HUES48 (cell line): ENCODE measurements around the gene AGR2.
"Not testable (repeated sequence)": the region's sequence is repeated elsewhere in the genome, so short reads cannot be mapped to it uniquely, and the experiment has no call there.

ENCODE experiments used
- H3K27ac ChIP-seq: one replicate; pipeline ENCODE4 v1.7.0; 2013; ENCODE audit warnings: low read depth, low read length, inconsistent platforms
- H3K27me3 ChIP-seq: 2 replicates; pipeline ENCODE4 v1.6.1; 2013; ENCODE audit warnings: mild to moderate bottlenecking, low read length; ENCODE audit not compliant: control insufficient read depth, insufficient read depth
- H3K36me3 ChIP-seq: 2 replicates; pipeline ENCODE4 v1.6.1; 2013; ENCODE audit warnings: low read length; ENCODE audit not compliant: control insufficient read depth, insufficient read depth
- H3K4me1 ChIP-seq: 2 replicates; pipeline ENCODE4 v1.6.1; 2013; ENCODE audit warnings: mild to moderate bottlenecking, low read length; ENCODE audit not compliant: control insufficient read depth, insufficient read depth
- H3K4me3 ChIP-seq: 2 replicates; pipeline ENCODE4 v1.5.1; 2013; ENCODE audit warnings: mild to moderate bottlenecking, low read depth, low read length
- H3K9ac ChIP-seq: 2 replicates; pipeline ENCODE4 v1.6.1; 2013; ENCODE audit warnings: mild to moderate bottlenecking, low read depth, low read length, moderate library complexity
- H3K9me3 ChIP-seq: 2 replicates; pipeline ENCODE4 v1.6.1; 2013; ENCODE audit warnings: low read length; ENCODE audit not compliant: control insufficient read depth, insufficient read depth

The AGR2 gene

DNA sequence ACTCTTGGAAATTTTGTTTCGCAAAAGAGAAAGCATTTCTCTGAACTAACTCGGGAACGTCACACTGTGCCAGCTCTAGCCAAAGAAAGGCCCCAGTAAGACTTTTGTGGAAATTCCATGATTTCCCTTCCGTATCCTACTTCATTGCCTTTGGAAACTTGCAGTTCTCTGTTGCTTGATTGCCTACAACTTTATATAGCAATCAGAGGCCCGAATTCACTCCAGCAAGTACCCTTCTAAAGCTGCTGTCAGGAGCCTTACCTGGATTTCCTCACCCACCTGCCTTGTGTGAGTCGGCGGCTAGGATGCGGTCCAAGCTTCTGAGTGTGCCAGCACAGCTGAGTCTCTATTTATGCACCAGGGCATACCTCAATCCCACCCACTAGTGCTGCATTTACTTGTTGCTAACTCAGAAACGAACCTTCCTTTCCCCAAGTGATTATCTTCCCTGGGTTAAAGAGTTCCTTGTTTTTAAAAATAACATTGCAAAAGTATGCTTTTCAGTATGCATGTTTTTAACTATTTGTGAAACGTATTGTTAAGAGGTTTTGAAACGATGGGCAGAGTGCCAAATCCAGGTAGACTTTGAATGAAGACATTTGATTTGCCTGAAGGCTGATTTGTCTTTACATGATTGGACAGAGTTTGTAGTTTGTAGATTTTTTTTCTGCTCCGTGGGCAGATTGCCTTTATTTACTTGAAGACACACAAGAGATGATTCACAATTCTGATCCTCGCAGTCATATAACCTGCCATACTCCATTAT, at the start of gene AGR2:
TSS of gene AGR2 (minus strand) at position 326 of the 766 bp plus-strand sequence. CDS start 3,203 bp downstream, outside the sequence.
- Histone ChIP-seq H3K27me3 (no peaks in the 10 kb centered on the region), H3K27ac (no peak within 1 kb of the TSS), H3K4me1 (peaks cover 3% of the 10 kb centered on the region; the same call in 1 of the 2 replicates), H3K36me3 (no peaks in the 10 kb centered on the region), H3K9ac (no peak within 1 kb of the TSS), H3K9me3 (no peaks in the 10 kb centered on the region), H3K4me3 (no peak within 1 kb of the TSS)

DNA sequence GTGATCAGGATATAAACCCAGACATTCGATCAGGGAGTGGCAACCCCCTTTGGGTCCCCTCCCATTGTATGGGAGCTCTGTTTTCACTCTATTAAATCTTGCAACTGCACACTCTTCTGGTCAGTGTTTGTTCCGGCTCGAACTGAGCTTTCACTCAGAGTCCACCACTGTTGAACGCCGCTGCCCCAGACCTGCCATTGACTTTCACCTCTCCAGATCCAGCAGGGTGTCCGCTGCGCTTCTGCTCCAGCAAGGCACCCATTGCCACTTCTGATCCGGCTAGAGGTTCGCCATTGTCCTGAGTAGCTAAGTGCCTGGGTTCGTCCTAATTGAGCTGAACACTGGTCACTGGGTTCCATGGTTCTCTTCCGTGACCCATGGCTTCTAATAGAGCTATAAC, 48.4 kb upstream of the AGR2 start:
- H3K27me3 ChIP-seq, H3K4me3 ChIP-seq: not testable (repeated sequence)

DNA sequence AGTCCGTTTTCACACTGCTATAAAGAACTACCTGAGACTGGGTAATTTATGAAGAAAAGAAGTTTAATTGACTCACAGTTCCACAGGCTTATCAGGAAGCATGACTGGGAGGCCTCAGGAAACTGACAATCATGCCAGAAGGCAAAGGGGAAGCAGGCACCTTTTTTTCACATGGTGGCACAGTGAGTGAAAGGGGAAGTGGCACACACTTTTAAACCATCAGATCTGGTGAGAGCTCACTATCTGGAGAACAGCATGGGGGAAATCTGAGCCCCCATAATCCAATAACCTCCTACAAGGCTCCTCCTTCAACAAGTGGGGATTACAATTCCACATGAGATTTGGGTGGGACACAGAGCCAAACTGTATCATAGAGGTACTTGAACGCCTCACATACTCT, 47.0 kb upstream of the AGR2 start:
- Histone ChIP-seq H3K36me3 (no peaks in the 10 kb centered on the region), H3K9ac (no peak overlapping the region), H3K9me3 (no peaks in the 10 kb centered on the region), H3K4me3 (no peak overlapping the region), H3K27me3 (no peaks in the 10 kb centered on the region), H3K4me1 (no peaks in the 10 kb centered on the region), H3K27ac (no peak overlapping the region)

More for the DNA sequence above, 48.4 kb upstream of the AGR2 start:
- H3K36me3 ChIP-seq, H3K9me3 ChIP-seq, H3K4me1 ChIP-seq, H3K9ac ChIP-seq, H3K27ac ChIP-seq: not testable (repeated sequence)

DNA sequence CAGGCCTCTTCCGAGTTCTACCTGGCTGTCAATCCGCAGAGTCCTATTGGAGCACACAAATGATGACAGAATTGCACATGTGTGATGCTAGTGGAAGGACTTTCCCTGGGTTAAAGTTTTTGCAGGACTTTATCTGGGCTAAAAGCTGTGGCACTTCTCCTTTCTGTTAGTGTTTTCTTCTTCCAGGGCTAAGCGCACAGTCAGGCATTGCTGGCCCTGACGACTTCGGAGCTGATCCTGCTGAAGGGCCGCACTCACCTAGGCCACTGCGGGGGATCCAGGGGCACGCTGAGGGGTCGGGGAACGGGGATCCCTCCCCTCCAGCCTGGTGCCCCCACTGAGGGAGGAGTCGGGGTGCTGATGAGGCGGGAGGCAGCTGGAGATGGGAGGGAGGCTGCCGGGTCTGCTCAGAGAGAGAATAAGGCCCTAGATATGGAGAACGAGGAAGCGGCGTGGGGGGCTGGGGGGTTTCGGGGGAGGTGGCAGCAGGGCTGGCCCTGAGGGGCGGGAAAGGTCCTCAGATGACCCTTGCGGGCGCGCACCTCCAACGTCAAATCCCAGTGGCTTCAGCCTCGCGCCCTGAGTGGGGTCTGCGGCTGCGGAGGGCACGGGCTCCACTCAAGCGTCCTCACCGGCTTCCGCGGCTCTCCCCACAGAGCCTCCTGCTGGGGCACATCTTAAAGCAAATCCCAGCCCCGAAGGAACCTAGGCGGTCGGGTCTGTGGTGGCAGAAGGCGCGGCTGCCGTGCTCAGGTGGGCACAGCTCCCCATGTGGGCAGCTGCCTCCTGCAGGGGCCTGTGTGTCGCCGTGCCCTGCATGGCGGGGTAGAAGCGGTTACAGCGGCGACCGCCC, 46.0 kb upstream of the AGR2 start:
- no peak overlapping the region for H3K27ac ChIP-seq
- H3K36me3 ChIP-seq: no peaks in the 10 kb centered on the region
- no peaks in the 10 kb centered on the region for H3K9me3 ChIP-seq
- no peaks in the 10 kb centered on the region for H3K27me3 ChIP-seq
- H3K4me3 ChIP-seq: no peak overlapping the region
- H3K9ac ChIP-seq: no peak overlapping the region
- no peaks in the 10 kb centered on the region for H3K4me1 ChIP-seq

DNA sequence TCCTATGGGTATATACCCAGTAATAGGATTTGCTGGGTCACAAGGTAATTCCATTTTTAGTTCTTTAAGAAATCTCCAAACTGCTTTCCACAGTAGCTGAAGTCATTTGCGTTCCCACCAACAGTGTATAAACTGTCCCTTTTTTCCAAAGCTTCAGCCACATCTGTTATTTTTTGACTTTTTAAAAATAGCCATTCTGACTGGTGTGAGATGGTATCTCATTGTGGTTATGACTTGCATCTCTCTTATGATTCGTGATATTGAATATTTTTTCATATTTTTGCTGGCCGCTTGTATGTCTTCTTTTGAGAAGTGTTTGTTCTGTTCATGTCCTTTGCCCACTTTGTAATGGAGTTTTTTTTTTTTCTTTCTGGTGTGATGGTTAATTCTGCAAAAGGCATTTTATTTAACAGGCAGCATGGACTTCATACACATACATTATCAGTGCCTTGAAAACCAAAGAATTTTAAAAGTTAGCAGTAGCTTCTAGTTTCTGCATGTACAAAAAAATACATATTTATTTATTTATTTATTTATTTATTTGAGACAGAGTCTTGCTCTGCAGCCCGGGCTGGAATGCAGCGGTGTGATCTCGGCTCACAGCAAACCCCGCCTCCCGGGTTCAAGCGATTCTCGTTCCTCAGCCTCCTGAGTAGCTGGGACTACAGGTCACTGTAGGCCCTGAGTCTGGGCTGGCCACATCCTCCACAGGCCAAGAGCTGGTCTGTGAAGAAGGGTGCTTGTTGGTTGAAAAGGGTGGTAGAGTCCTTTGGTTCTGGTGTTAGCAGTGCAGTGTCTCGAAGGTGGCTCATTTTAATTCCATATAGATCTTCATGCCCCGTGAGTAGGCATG, 44.7 kb upstream of the AGR2 start:
- H3K4me3 ChIP-seq: no peak overlapping the region
- H3K4me1 ChIP-seq: no peaks in the 10 kb centered on the region
- no peak overlapping the region for H3K9ac ChIP-seq
- H3K36me3 ChIP-seq: no peaks in the 10 kb centered on the region
- no peaks in the 10 kb centered on the region for H3K9me3 ChIP-seq
- H3K27me3 ChIP-seq: no peaks in the 10 kb centered on the region
- H3K27ac ChIP-seq: no peak overlapping the region

DNA sequence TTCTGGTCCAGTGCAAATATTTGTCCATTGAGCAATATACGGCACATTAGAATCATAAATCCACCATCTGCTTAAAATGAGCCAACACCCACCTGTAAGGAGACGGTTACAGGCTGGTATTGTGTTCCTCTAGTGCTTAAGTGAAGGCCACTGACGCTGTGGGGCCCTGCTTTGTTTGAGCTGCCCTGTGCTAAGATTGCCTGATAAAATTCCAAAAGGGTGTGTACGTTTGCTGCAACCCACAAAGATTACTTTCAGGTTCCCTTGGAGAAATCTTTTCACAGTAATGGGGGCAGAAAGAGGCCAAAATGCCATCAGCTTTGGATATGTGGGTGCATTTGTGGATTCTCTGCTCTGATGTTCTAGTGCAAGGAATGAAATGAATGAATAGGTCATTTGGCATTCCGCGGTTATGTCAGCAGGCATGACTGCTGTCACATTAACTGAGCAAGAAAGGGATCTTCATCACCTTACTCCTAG, 42.6 kb upstream of the AGR2 start:
- Histone ChIP-seq H3K9ac (no peak overlapping the region), H3K36me3 (no peaks in the 10 kb centered on the region), H3K4me3 (no peak overlapping the region), H3K27ac (no peak overlapping the region), H3K27me3 (no peaks in the 10 kb centered on the region), H3K4me1 (no peaks in the 10 kb centered on the region), H3K9me3 (no peaks in the 10 kb centered on the region)

DNA sequence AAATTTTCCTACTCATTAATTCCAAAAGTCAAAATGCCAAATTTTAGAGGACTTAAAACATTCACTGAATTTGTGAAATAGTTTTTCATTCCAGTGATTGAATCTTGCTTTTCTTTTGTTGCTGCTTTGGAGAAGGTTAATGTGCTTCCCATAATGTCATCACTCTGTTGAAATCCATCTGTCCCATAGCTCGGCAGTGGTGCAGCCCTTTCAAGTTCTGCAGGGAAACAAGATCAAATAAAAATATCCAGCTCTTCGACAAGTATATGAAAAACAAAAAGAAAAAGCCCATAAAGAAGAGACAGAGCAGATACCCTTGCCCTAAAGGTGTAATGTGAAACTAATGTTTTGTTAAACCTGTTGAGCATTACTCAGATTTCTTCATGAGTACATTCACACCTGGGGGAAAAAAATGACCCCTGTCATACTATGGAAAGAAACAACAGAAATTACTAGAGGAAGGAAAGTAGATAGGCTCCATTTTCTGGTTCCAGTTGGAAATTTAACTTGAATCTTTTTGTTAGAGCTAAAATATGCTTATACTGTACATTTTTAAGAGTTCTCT, 41.9 kb upstream of the AGR2 start:
- Histone ChIP-seq H3K36me3 (no peaks in the 10 kb centered on the region), H3K4me1 (no peaks in the 10 kb centered on the region), H3K27ac (no peak overlapping the region), H3K4me3 (no peak overlapping the region), H3K9me3 (no peaks in the 10 kb centered on the region), H3K27me3 (no peaks in the 10 kb centered on the region), H3K9ac (no peak overlapping the region)

DNA sequence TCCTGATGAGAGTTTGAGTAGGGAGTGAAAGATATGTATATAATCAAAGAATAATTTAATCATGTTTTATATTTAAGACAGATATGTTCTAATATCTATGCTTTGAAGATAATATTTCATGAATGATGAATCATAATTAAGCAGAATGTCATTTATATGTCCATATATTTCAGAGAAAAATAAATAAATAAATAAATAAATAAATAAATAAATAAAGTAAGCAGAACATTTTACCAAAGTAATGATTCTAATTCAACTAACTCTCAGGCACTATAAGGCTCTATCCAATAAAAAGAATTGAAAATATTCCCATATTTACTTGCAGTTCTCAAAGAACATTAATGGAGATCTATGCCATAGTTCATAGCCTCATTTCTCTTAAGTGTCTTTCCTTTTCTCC, 40.9 kb upstream of the AGR2 start:
- no peaks in the 10 kb centered on the region for H3K4me1 ChIP-seq
- H3K27ac ChIP-seq: no peak overlapping the region
- no peak overlapping the region for H3K4me3 ChIP-seq
- no peaks in the 10 kb centered on the region for H3K9me3 ChIP-seq
- H3K36me3 ChIP-seq: no peaks in the 10 kb centered on the region
- H3K27me3 ChIP-seq: no peaks in the 10 kb centered on the region
- no peak overlapping the region for H3K9ac ChIP-seq

DNA sequence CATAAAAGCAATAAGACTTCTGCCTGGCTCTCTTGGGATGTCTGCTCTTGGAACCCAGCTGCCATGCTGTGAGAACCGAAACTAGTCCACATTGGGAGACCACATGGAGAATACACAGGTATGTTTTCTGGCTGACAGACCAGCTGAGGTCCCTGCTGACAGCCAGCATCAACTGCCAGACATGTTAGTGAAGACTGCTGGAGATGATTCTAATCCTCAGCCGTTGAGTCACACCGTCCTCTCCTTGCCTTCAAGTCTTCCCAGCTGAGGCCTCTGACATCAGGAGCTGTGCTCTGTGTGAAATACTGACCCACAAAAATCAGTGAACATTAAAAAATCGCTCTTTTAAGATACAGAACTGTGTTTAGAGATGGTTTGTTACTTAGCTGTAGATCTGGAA, 36.9 kb upstream of the AGR2 start:
- H3K27ac ChIP-seq: no peak overlapping the region

DNA sequence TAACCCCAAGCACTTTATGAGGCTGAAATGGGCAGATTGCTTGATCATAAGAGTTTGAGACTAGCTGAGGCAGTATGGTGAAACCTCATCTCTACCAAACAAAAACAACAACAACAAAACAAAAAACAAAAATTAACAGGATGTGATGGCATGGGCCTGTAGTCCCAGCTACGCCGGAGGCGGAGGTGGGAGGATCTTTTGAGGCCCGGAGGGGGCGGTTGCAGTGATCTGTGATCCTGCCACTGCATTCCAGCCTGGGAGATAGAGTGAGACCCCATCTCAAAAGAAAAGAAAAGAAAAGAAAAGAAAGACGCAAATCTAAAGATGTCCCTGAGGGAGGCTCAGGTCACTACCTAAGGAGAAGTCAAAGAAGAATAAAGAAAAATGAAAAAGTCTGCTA, 35.3 kb upstream of the AGR2 start:
- H3K9ac ChIP-seq: no peak overlapping the region
- no peaks in the 10 kb centered on the region for H3K27me3 ChIP-seq
- H3K27ac ChIP-seq: no peak overlapping the region
- no peaks in the 10 kb centered on the region for H3K36me3 ChIP-seq
- no peaks in the 10 kb centered on the region for H3K9me3 ChIP-seq
- no peaks in the 10 kb centered on the region for H3K4me1 ChIP-seq
- H3K4me3 ChIP-seq: no peak overlapping the region

More for the DNA sequence above, 36.9 kb upstream of the AGR2 start:
- no peak overlapping the region for H3K4me3 ChIP-seq
- H3K27me3 ChIP-seq: no peaks in the 10 kb centered on the region
- H3K9ac ChIP-seq: no peak overlapping the region
- H3K36me3 ChIP-seq: no peaks in the 10 kb centered on the region
- no peaks in the 10 kb centered on the region for H3K4me1 ChIP-seq
- H3K9me3 ChIP-seq: no peaks in the 10 kb centered on the region
